Activated CD8-positive, alpha-beta memory T cell treated with anti-CD3 and anti-CD28 coated beads for 36 hours (primary cell): Measurements from ENCODE around the gene BUD23. TPM values are rescaled to one million over a fixed set of nuclear protein-coding genes. Genes with fewer than 3 reads are reported as not detected.

Source experiments
- CTCF ChIA-PET: fragments of 350-600 bp; sonication (Branson Sonifier 250); formaldehyde crosslinking; loops from one replicate; lab custom pipeline; 2021; ENCODE audit warnings: antibody characterized with exemption; lab: Charles Lee
- POLR2A ChIA-PET: fragments of 350-600 bp; sonication (Branson Sonifier 250); formaldehyde crosslinking; loops from one replicate; lab custom pipeline; 2021; ENCODE audit warnings: antibody characterized with exemption; lab: Charles Lee
- total RNA-seq, 2 experiments: library from RNA; stranded (reverse); gene quantifications; one replicate each; pipeline ENCODE4 v1.2.3, GENCODE V29; 2021

BUD23 gene
- total RNA-seq, 2 experiments from 2014 or later: 109 to 112 TPM

DNA sequence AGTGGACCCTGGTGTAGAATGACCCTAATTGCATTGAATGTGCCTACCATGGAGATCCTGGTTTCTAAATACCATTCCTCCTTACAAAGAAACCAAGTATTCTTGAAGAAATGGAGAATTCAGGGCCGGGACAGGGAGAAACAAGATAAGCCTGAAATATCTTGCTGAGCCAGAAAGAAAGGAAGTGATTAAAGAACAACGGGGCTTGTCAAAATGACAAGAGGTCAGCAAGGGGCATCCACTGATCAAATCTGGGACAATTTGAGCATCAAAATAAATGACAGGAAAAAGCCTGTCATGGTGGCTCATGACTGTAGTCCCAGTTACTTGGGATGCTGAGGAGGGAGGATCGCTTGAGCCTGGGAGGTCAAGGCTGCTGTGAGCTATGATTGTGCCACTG, 47.1 kb downstream of the BUD23 start:
- ChIA-PET POLR2A (interaction anchor here (0.7 kb wide), 1 partner anchor 223 kb away, joined by 3 read pairs; no protein-coding TSS in a partner anchor), CTCF (interaction anchor here (1.0 to 3.0 kb wide), 2 partner anchors 124 kb away, joined by 3 to 15 read pairs; no protein-coding TSS in a partner anchor)

DNA sequence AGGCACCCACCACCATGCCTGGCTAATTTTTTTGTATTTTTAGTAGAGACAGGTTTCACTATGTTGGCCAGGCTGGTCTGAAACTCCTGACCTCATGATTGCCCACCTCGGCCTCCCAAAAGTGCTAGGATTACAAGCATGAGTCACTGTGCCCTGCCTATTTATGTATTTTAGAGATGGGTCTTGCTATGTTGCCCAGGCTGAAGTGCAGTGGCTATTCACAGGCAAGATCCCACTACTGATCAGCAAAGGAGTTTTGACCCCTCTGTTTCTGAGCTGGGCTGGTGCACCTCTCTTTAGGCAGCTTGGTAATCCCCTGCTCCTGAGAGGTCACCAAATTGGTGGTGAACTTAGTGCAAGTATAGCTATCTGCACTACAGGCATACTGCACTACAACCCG, 49.0 kb downstream of the BUD23 start:
- ChIA-PET CTCF (interaction anchor here (0.8 to 2.4 kb wide), 2 partner anchors 114 to 125 kb away, joined by 3 to 14 read pairs; no protein-coding TSS in a partner anchor), POLR2A (interaction anchor here (0.6 to 0.7 kb wide), 3 partner anchors 67 to 658 kb away, joined by 4 read pairs; partner anchors contain the start of gene TBL2)

DNA sequence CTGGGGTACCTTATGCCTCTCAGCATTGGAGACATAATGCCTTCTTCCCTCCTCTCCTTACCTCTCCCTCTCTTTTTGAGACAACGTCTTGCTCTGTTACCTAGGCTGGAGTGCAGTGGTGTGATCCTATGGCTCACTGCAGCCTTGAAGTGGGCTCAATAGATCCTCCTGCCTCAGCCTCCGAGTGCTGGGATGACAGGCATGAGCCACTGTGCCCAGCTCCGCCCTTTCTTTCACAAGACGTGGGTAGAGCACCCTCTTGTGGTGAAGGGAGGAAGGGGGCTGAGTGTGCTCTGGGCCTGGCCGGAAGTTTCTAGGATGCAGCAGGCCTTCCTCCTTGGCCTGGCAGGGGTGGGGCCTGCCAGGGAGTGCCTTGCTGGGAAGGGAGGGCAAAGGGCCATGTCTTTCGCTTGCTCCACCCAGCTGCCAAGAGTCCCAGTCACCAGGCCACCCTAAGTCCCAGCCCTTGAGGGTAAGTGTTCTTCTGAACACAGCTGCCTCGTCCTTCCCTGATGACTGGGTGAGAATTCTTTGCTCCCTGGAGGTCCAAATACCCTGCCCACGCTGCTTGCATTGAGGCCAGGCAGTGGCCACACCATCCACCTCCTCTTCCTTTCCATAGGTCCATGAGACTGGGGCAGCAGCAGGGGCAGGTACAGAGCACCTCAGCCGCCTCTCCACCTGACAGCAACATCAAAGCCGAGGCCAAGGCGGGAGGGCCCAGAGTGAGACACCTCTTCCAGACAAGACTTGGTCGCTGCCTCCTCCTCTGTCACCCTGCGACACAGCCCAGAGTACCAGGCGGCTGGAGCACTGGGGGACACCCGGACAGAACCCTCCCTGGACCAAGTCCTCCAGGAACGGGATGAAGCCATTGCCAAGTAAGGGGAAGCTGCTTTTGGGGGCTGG, 51.5 kb downstream of the BUD23 start:
- CTCF ChIA-PET: interaction anchor here (0.7 to 2.0 kb wide), 14 partner anchors 9 to 212 kb away, joined by 3 to 19 read pairs (median 4); partner anchors contain the start of gene BUD23

DNA sequence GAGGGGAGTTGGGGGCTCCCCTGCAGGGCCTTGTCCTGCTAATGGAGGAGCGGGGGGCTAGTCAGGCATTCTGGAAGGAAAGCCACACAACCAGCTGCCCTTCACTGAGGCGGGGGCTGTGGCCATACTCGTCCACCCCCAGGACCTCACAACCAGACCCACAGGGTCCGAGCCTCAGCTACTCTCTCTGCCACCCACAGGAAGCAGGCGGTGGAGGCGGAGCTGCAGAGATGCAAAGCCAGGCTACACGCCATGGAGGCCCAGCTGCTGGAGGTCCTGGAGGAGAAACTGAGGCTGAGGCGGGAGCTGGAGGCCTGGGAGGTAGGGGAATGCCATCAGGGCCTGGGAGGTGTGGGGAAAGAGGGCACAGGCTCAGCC, 52.1 kb downstream of the BUD23 start:
- ChIA-PET POLR2A (no interaction called here), CTCF (interaction anchor here (0.9 to 2.0 kb wide), 8 partner anchors 10 to 213 kb away, joined by 3 to 19 read pairs (median 6); no protein-coding TSS in a partner anchor)

More for the DNA sequence above, 51.5 kb downstream of the BUD23 start:
- POLR2A ChIA-PET: interaction anchor here (0.5 kb wide), 1 partner anchor 214 kb away, joined by 4 read pairs; no protein-coding TSS in a partner anchor

DNA sequence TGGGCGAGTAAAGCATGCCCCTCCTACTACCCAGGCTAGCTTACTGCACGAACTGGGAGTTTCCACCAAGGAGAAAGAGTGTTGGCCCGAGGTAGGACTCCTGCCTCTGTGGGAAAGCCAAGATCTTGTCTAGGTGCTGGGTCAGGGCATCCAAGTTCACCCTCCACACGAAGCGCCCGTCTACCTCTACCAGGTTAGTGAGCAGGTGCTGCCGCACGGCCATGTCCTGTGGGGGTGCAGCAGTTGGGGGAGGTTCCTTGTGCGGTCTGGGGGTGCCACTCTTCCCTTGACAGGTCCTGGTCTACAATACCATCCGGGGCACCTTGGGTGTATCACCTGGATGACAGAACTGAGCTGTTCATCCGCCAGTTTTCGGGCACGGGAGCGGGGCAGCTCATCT, 53.5 kb downstream of the BUD23 start:
- POLR2A ChIA-PET: no interaction called here
- CTCF ChIA-PET: interaction anchor here (3.2 to 3.5 kb wide), 2 partner anchors 11 to 130 kb away, joined by 10 to 19 read pairs; no protein-coding TSS in a partner anchor

DNA sequence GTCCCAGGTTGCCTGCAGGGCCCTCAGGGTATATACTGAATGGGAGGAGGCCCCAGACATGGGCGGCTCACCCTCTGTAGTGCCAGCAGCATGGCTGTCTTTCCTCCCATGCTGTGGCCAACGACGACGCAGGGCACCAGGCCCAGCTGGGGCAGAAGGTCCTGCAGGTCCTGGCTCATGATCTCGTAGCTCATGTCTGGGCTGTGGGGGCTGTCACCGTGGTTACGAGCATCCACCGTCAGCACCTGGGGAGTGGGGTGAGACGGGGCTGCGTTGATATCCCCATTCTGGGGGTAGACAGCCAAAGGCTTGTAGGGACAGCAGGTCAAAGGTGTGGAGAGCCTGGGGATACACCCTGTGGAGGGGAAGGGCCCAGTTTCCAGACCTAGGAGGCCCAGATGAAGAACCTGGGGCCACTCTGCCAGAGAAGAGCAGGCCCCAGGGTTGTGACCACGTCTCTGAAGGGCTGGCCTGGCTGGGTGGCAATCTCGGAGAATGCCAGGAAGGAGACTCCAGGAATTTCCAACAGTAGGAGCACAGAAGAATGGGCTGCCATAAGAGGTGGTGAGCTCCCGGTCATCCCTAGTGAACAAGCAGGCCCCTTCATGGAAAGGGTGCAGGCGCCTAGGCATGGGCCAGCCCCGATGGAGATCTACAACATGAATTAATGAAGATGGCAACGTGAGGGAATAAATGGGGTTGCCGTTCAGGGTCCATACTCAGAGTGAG, 54.3 kb downstream of the BUD23 start:
- ChIA-PET CTCF (interaction anchor here (0.6 to 3.5 kb wide), 3 partner anchors 9 to 131 kb away, joined by 4 to 19 read pairs (median 10); no protein-coding TSS in a partner anchor), POLR2A (interaction anchor here (0.8 kb wide), 1 partner anchor 106 kb away, joined by 3 read pairs; no protein-coding TSS in a partner anchor)

DNA sequence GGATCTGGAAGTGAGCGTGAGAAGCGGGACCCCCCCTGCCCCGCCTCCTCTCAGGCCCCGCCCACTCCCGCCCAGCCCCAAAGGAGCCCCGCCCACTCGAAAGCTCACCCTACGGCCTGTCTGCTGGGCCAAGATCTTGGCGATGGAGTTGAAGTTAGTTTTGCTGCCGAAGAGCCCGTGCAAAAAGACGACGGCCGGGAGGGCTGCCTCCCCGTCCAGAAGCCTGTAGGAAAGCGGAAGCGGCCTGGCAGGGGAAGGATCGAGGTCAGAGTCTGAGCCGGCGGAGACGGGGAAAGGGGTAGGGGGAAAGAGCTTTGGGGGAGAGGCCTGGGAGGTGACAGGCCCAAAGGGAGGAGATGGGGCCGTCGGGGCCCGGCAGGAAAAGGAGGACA, 54.8 kb downstream of the BUD23 start:
- ChIA-PET POLR2A (interaction anchor here (0.8 to 1.4 kb wide), 3 partner anchors 107 to 216 kb away, joined by 3 to 5 read pairs (median 4); partner anchors contain the start of gene BAZ1B), CTCF (interaction anchor here (0.6 to 3.5 kb wide), 4 partner anchors 9 to 356 kb away, joined by 3 to 19 read pairs (median 7); no protein-coding TSS in a partner anchor)

DNA sequence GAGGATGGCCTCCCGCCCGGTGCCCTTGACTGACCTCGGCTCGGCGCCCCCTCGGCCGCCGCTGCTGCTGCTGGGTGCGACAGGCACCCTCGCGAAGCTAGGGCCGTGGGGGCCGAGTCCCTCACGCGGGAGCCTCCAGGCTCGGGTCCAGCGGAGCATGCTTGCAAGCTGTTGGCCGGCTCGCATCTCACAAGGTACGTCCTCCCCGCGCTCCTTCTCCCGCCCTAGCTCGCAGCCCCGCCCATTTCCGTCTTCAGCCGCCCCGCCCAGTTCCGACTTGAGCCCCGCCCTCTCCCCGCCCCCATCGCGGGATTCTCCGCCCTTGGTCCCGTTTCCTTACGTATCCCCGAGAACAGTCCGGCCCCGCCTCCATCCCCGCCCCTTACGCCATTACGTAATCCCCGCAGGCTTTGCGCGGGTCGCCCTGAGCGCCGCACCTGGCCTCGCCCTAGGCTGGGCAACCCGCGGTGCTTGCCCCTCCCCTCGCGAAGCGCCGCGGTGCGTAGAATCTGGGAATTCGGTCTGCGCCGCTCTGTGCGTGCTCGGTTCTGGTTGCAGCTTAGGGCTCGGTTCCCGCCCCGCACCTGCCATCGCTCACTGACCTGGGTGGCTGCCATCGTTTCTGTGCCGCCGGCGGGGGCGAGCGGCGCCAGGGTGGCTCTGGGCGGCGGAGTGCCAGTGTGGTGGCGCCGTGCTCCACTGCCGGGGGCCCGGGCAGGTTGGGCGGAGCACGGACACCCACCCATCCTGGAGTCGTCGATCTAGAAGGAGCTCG, 55.4 kb downstream of the BUD23 start, which contains the start of gene ABHD11:
Gene ABHD11 (minus strand): TSS at position 191 of the 775 bp plus-strand sequence. CDS start 32 bp downstream, at position 159.
- ChIA-PET POLR2A (interaction anchor here (0.6 to 1.4 kb wide), 5 partner anchors 18 to 216 kb away, joined by 3 to 5 read pairs (median 3); partner anchors contain the start of gene BAZ1B), CTCF (interaction anchor here (0.6 to 3.5 kb wide), 7 partner anchors 10 to 852 kb away, joined by 3 to 19 read pairs (median 5); no protein-coding TSS in a partner anchor)

DNA sequence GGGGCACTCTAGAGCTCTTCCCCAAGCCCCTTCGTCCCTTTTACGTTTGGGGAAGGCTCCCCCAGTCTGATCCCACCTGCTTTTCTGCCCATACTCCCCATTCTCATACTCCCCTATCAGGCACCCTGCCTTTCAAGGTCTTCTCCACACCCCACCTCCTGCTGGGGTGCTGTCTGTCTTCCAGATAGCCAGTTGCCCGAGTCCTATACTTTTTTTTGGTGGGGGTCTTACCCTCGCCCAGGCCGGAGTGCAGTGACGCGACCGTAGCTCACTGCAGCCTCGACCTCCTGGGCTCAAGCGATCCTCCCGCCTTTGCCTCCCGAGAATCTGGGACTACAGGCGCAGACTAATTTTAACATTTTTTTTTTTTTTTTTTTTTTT, 56.0 kb downstream of the BUD23 start:
- POLR2A ChIA-PET: interaction anchor here (0.7 to 1.4 kb wide), 3 partner anchors 115 to 117 kb away, joined by 3 to 7 read pairs (median 4); no protein-coding TSS in a partner anchor
- CTCF ChIA-PET: interaction anchor here (0.7 to 3.5 kb wide), 5 partner anchors 13 to 355 kb away, joined by 3 to 19 read pairs (median 5); no protein-coding TSS in a partner anchor

DNA sequence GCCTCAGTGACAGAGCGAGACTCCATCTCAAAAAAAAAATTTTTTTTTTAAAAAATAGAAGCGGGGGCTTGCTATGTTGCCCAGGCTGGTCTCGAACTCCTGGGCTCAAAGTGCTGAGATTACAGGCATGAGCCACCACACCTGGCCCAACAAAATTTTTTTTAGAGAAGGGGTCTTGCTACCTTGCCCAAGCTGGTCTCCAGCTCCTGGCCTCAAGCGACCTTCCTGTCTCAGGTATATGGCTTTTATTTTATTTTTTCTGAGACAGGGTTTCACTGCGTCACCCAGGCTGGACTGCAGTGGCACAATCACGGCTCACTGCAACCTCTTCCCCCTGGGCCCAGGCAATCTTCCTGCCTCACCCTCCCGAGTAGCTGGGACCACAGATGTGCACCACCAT, 56.8 kb downstream of the BUD23 start:
- CTCF ChIA-PET: interaction anchor here (1.1 kb wide), 1 partner anchor 145 kb away, joined by 4 read pairs; no protein-coding TSS in a partner anchor
- POLR2A ChIA-PET: interaction anchor here (0.7 kb wide), 1 partner anchor 114 kb away, joined by 7 read pairs; no protein-coding TSS in a partner anchor

DNA sequence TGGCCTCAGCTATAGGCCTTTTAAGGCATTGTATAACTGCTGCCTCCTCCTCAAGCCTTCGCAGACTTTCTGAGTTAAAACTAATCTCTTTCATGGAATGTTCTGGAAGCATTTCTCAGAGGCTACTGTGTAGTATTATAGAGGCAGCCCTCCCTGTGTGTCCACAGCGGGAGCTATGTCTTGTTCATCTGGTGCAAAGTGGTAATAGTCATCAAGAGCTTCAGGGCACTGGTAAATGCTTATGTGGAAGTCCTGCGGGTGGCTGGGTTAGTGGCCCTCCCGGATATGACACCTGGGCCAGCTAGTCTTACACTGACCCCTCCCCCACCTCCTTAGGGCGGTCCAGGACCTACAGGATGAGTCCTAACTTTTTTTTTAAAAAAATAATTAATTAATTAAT, 57.4 kb downstream of the BUD23 start:
- ChIA-PET POLR2A (no interaction called here), CTCF (interaction anchor here (1.1 kb wide), 1 partner anchor 146 kb away, joined by 4 read pairs; no protein-coding TSS in a partner anchor)

DNA sequence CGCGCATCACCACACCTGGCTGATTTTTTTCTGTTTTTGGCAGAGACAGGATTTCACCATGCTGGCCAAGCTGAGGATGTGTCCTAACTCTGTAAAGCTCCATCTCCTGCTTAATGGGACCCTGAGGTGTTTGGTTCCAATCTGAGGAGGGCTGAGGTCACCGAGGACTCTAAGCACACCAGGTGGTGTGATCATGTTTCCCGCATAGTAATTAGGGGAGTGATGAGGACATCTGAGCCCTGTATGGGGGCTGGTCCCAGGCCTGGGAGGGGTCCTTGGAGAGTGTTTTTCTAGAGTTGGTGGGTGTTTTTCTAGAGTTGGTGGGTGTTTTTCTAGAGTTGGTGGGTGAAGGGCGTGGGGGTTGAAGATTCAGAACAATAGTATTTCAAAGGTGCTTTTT, 58.2 kb downstream of the BUD23 start:
- ChIA-PET POLR2A (no interaction called here), CTCF (no interaction called here)

DNA sequence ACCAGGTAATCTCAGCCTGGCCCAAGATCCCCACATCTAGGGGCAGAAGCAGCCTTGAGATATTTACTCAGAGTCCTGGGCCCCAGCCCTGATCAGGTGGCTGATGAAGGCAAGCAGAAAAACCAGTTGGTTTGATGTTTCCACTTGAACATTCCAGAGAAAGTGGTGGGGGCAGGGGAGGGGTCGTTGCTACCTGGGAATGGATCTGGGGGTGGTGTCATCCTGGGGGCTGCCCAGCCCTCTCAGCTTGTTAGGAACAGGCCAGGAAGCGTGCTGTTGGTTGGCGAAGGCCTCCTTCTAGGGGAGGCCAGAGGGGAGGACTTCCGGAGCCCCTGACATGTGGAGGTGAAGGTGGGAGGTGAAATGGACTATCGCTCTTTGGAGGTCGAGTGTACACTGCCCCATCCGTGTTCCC, 58.9 kb downstream of the BUD23 start:
- ChIA-PET POLR2A (no interaction called here), CTCF (no interaction called here)

DNA sequence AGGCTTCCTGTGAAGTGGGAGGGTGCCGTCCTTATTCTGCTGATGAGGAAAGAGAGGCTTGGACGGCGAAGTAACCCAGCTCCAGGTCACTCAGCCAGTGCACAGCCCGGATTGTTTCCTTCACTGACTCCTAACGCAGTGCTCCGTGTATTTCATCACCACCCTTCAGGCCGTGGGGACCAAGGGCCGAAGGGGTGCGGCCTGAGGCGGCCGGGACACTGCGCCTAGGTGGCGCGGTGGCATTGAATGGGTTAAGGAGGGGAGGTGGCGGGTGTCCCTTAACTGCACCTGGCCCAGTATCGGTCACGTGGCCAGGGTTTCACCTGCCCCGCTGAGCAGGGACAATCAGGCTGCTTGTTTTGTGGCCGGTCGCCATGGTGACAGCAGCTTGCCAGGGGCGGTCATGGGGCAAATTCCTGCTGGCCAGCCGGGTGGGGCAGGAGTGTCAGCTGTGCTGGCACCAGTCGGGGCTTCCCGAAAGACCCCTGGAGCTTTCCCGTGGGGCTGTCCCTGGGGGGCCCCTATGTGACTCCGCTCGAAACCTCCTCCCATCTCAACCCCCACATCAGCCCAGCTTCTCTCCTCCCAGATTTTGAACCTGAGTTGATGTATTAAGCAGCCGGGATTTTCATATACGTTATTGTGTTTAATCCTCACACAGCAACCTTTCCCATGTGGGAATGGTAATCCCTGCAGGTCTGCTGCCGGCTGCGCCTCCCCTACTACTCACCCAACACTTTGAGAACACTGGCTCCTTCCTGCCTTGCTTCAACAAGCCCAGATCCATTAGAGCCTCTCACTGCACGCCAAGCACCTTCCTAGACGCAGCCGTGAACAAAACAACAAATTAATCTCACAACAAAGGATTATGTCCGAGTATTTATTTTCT, 59.6 kb downstream of the BUD23 start:
- ChIA-PET POLR2A (no interaction called here), CTCF (no interaction called here)

DNA sequence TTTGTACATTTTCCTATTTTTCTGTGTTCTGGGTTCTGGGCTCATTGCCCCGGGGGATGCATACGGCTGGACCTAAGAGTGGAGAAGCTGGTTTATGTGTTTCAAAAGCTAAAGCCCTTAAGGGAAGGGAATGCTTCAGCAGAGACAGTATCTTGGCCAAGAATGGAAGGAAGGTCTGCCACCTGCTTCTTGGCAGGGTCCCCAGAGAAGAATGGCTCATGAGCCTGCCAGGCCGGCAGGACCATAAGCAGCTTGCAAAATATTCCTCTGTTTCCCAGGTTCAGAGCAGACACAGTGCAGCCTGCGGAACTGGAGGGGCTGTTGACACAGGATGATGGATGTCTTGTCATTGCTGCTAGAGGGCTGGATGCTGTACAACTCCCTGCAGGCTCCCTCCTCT, 63.0 kb downstream of the BUD23 start:
- POLR2A ChIA-PET: no interaction called here
- CTCF ChIA-PET: interaction anchor here (1.5 kb wide), 1 partner anchor 12 kb away, joined by 4 read pairs; no protein-coding TSS in a partner anchor
